H1 (cell line): Measurements from ENCODE around the gene MYCBP2. TPM values are rescaled to one million over a fixed set of nuclear protein-coding genes. Genes with fewer than 3 reads are reported as not detected.

Experiments
- CTCF ChIA-PET: fragments of 300-600 bp; sonication (Branson Sonifier 250); formaldehyde crosslinking; loops from one replicate; lab custom pipeline; 2021; ENCODE audit not compliant: partially characterized antibody; lab: Charles Lee
- POLR2A ChIA-PET: fragments of 300-600 bp; sonication (Branson Sonifier 250); formaldehyde crosslinking; loops from one replicate; lab custom pipeline; 2021; ENCODE audit warnings: inconsistent platforms; ENCODE audit not compliant: partially characterized antibody; lab: Charles Lee
- DNase-seq, 2 experiments: peaks; one replicate each; pipeline versions ENCODE4 v3.0.0 to v3.0.0-alpha.2; 2010 to 2022; ENCODE audit warnings: low spot score in 2 of 2, low read depth in 1 of 2, mixed read lengths in 1 of 2
- FAIRE-seq: peaks from 2 replicates; lab custom pipeline; 2011; peaks lifted over from hg19 to GRCh38; lab: Jason Lieb, UNC
- H2AFZ ChIP-seq: 2 replicates; pipeline ENCODE4 v1.8.1; 2012; ENCODE audit warnings: low read length, inconsistent platforms
- H2AK5ac ChIP-seq: 2 replicates; pipeline ENCODE4 v1.6.1; 2013; ENCODE audit warnings: low read depth, low read length
- H2BK120ac ChIP-seq: replicated peaks from 2 replicates; pipeline ENCODE3; 2013; ENCODE audit warnings: low read depth, low read length, inconsistent platforms
- H2BK12ac ChIP-seq: 2 replicates; pipeline ENCODE4 v1.6.1; 2013; ENCODE audit warnings: low read depth, low read length
- H2BK15ac ChIP-seq: 2 replicates; pipeline ENCODE4 v1.6.1; 2013; ENCODE audit warnings: low read length
- H2BK20ac ChIP-seq: 2 replicates; pipeline ENCODE4 v1.6.1; 2013; ENCODE audit warnings: low read length
- H2BK5ac ChIP-seq: 2 replicates; pipeline ENCODE4 v1.6.1; 2013; ENCODE audit warnings: low read depth, low read length
- H3K14ac ChIP-seq: 2 replicates; pipeline ENCODE4 v1.6.1; 2013; ENCODE audit warnings: inconsistent platforms; ENCODE audit not compliant: insufficient read length
- H3K18ac ChIP-seq: 2 replicates; pipeline ENCODE4 v1.6.1; 2013; ENCODE audit warnings: low read length; ENCODE audit errors: extremely low read depth
- H3K23ac ChIP-seq: 2 replicates; pipeline ENCODE4 v1.6.1; 2013; ENCODE audit warnings: inconsistent platforms; ENCODE audit not compliant: insufficient read length
- H3K23me2 ChIP-seq: 2 replicates; pipeline ENCODE4 v1.6.1; 2013; ENCODE audit warnings: low read depth, low read length
- H3K27ac ChIP-seq: 2 replicates; pipeline ENCODE4 v1.6.1; 2011; ENCODE audit warnings: low read depth, low read length, inconsistent platforms
- H3K27me3 ChIP-seq, 4 experiments: replicated peaks in 1 of 4; 1 replicate in 1 of 4; 2 replicates in 3 of 4; pipeline versions ENCODE4 v1.6.1 to v1.8.1; 2011 to 2013; ENCODE audit warnings: low read length in 3 of 4, mild to moderate bottlenecking in 3 of 4, inconsistent platforms in 2 of 4, mixed read lengths in 2 of 4, moderate library complexity in 1 of 4; ENCODE audit not compliant: control insufficient read depth in 3 of 4, insufficient read depth in 3 of 4; ENCODE audit errors: extremely low read depth in 1 of 4
- H3K36me3 ChIP-seq, 4 experiments: 2 replicates each; pipeline versions ENCODE4 v1.6.1 to v1.8.1; 2011 to 2013; ENCODE audit warnings: mild to moderate bottlenecking in 4 of 4, low read length in 3 of 4, moderate library complexity in 2 of 4, control low read depth in 1 of 4, inconsistent platforms in 1 of 4; ENCODE audit not compliant: insufficient read depth in 4 of 4, control insufficient read depth in 2 of 4
- H3K4ac ChIP-seq: replicated peaks from 2 replicates; pipeline ENCODE3; 2013; ENCODE audit warnings: low read length, low read depth, mixed read lengths, inconsistent platforms; ENCODE audit not compliant: insufficient read length
- H3K4me1 ChIP-seq, 4 experiments: replicated peaks in 1 of 4; 1 replicate in 1 of 4; 2 replicates in 3 of 4; pipeline versions ENCODE4 v1.6.1 to v1.8.1; 2011 to 2013; ENCODE audit warnings: low read length in 3 of 4, inconsistent platforms in 2 of 4, mixed read lengths in 1 of 4; ENCODE audit not compliant: insufficient read depth in 4 of 4, control insufficient read depth in 3 of 4
- H3K4me2 ChIP-seq, 2 experiments: 2 replicates each; pipeline versions ENCODE4 v1.6.1 to v1.8.1; 2011 to 2013; ENCODE audit warnings: low read depth in 2 of 2, low read length in 2 of 2, control low read depth in 1 of 2, inconsistent platforms in 1 of 2, mild to moderate bottlenecking in 1 of 2; ENCODE audit not compliant: insufficient read depth in 1 of 2
- H3K4me3 ChIP-seq, 4 experiments: fragments of 200-600, 300-600 bp in 1 of 4; sonication (generic), shearing (Covaris generic), sonication (Bioruptor Twin) in 1 of 4; 2 replicates each; pipeline versions ENCODE4 v1.5.1 to v1.8.1; 2011 to 2016; ENCODE audit warnings: low read length in 4 of 4, low read depth in 3 of 4, control low read depth in 2 of 4, inconsistent platforms in 2 of 4, mild to moderate bottlenecking in 2 of 4, mixed read lengths in 1 of 4, moderate library complexity in 1 of 4; ENCODE audit not compliant: insufficient read depth in 2 of 4; ENCODE audit errors: extremely low read depth in 1 of 4
- H3K56ac ChIP-seq: replicated peaks from 2 replicates; pipeline ENCODE3; 2013; ENCODE audit warnings: low read depth, mild to moderate bottlenecking, mixed read lengths, low read length, inconsistent platforms; ENCODE audit not compliant: insufficient read length
- H3K79me1 ChIP-seq: 2 replicates; pipeline ENCODE4 v1.6.1; 2013; ENCODE audit warnings: low read depth, low read length, control low read depth
- H3K79me2 ChIP-seq, 2 experiments: 2 replicates each; pipeline versions ENCODE4 v1.6.1 to v1.8.1; 2012 to 2013; ENCODE audit warnings: low read length in 2 of 2, mild to moderate bottlenecking in 2 of 2, inconsistent platforms in 1 of 2; ENCODE audit not compliant: insufficient read depth in 2 of 2, control insufficient read depth in 1 of 2
- H3K9ac ChIP-seq, 4 experiments: replicated peaks in 1 of 4; 1 replicate in 1 of 4; 2 replicates in 3 of 4; pipeline versions ENCODE4 v1.6.1 to v1.8.1; 2011 to 2013; ENCODE audit warnings: low read depth in 3 of 4, low read length in 3 of 4, control low read depth in 2 of 4, mild to moderate bottlenecking in 2 of 4, moderate library complexity in 2 of 4, inconsistent platforms in 1 of 4; ENCODE audit errors: extremely low read depth in 1 of 4
- H3K9me3 ChIP-seq, 2 experiments: 2 replicates each; pipeline versions ENCODE4 v1.6.1 to v1.8.1; 2012 to 2013; ENCODE audit warnings: mild to moderate bottlenecking in 2 of 2, moderate library complexity in 2 of 2, control low read depth in 1 of 2, inconsistent platforms in 1 of 2, low read depth in 1 of 2, low read length in 1 of 2, mixed read lengths in 1 of 2; ENCODE audit not compliant: insufficient read depth in 2 of 2
- H4K20me1 ChIP-seq, 2 experiments: replicated peaks in 1 of 2; 2 replicates each; pipeline versions ENCODE3 to v1.8.1; 2011 to 2013; ENCODE audit warnings: inconsistent platforms in 2 of 2, low read length in 2 of 2, mild to moderate bottlenecking in 1 of 2; ENCODE audit not compliant: insufficient read depth in 2 of 2, control insufficient read depth in 1 of 2
- H4K5ac ChIP-seq: 2 replicates; pipeline ENCODE4 v1.6.1; 2013; ENCODE audit warnings: low read length, low read depth, mixed read lengths, inconsistent platforms; ENCODE audit not compliant: insufficient read length
- H4K8ac ChIP-seq: 2 replicates; pipeline ENCODE4 v1.8.0; 2013; ENCODE audit warnings: mild to moderate bottlenecking, moderate library complexity, low read length, inconsistent platforms; ENCODE audit not compliant: insufficient read depth; ENCODE audit errors: extremely low read depth
- H4K91ac ChIP-seq: replicated peaks from 2 replicates; pipeline ENCODE3; 2013; ENCODE audit warnings: low read length, mixed read lengths, inconsistent platforms; ENCODE audit not compliant: insufficient read length
- BACH1 ChIP-seq: IDR thresholded peaks from 2 replicates; pipeline ENCODE4 v1.6.1; 2012; ENCODE audit warnings: low read length, improper control_type of control experiment
- EZH2 ChIP-seq: fragments of 200-600 bp; sonication (generic); IDR thresholded peaks from 2 replicates; pipeline ENCODE4 v1.7.1; 2012; ENCODE audit warnings: low read depth, mild to moderate bottlenecking, moderate library complexity, low read length, inconsistent platforms; ENCODE audit not compliant: severe bottlenecking
- JUN ChIP-seq: IDR thresholded peaks from 2 replicates; pipeline ENCODE4 v1.6.1; 2011; ENCODE audit warnings: low read depth, mild to moderate bottlenecking, improper control_type of control experiment, low read length
- RBBP5 ChIP-seq: IDR thresholded peaks from 2 replicates; pipeline ENCODE4 v1.7.1; 2012; ENCODE audit warnings: low read depth, mild to moderate bottlenecking, inconsistent platforms, low read length, moderate library complexity, borderline replicate concordance
- RNF2 ChIP-seq: fragments of 200-900, 300-1000 bp; sonication (generic); IDR thresholded peaks from 2 replicates; pipeline ENCODE4 v1.7.1; 2016; ENCODE audit warnings: borderline replicate concordance, low read depth, mild to moderate bottlenecking, antibody characterized with exemption, low read length; ENCODE audit not compliant: poor library complexity, severe bottlenecking; ENCODE audit errors: missing control alignments
- SIRT6 ChIP-seq: IDR thresholded peaks from one replicate; pipeline ENCODE4 v1.7.1; 2012; ENCODE audit warnings: low read length, inconsistent platforms
- TEAD4 ChIP-seq: IDR thresholded peaks from 2 replicates; pipeline ENCODE4 v1.6.1; 2012; ENCODE audit warnings: low read depth, low read length, inconsistent platforms, mixed read lengths
- polyA plus RNA-seq, 7 experiments: library from polyadenylated mRNA; depleted of rRNA in 3 of 7; stranded (reverse) in 5 of 7; unstranded in 2 of 7; fragments of >200 nt in 5 of 7; fragments of 200-250 nt in 2 of 7; gene quantifications; 1 replicate in 5 of 7; 2 replicates in 1 of 7; 4 replicates in 1 of 7; pipeline versions ENCODE4 v1.2.1 to v1.2.3, GENCODE V29; 2011 to 2013; ENCODE audit warnings: missing spikeins in 2 of 7, mixed read lengths in 2 of 7
- total RNA-seq: library from RNA; stranded (reverse); fragmentation: NEBNext Ultra II Directional; extraction: Animal tissue kit (Norgen Biotek cat#: 25700); gene quantifications from 2 replicates; pipeline ENCODE4 v1.2.1, GENCODE V29; 2021
- TF ChIP-seq, protein P1 (sequence below), 3 experiments: IDR thresholded peaks; 1 replicate in 2 of 3; 2 replicates in 1 of 3; pipeline versions ENCODE4 v1.5.1 to v1.6.1; 2011; ENCODE audit warnings: low read length in 3 of 3, mild to moderate bottlenecking in 3 of 3, inconsistent platforms in 2 of 3, low read depth in 1 of 3, moderate library complexity in 1 of 3; ENCODE audit not compliant: insufficient read depth in 1 of 3; ENCODE audit errors: control extremely low read depth in 1 of 3
- TF ChIP-seq, protein P2 (sequence below): IDR thresholded peaks from 2 replicates; pipeline ENCODE4 v1.6.1; 2012; ENCODE audit warnings: low read length, inconsistent platforms
- TF ChIP-seq, protein P3 (sequence below): IDR thresholded peaks from 2 replicates; pipeline ENCODE4 v1.6.1; 2011; ENCODE audit warnings: low read depth, mild to moderate bottlenecking, low read length; ENCODE audit not compliant: insufficient read depth

MYCBP2 gene
- total and polyA plus RNA-seq, 2 of the 8 experiments (the other 6 are each of a cell fraction or from before 2014, with no cell fraction given), result 19.0 to 52.1 TPM

DNA sequence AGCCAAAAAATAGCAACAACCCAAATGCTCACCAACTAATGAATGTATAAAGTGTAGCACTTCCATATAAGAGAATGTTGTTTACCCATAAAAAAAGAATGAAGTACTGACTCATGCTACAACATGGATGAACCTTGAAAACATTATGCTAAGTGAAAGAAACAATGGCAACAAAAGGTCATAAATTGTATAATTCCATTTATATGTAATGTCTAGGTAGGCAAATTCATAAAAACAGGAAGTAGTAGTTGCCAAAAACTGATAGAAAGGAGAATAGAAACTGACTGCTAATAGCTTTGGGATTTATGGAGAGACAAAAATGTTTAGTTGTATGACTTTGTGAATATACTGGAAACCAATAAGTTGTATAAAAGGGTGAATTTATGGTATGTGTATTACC lies 21.6 kb downstream of the MYCBP2 start:
- H2AK5ac ChIP-seq, result no peak overlapping the region
- H3K18ac ChIP-seq, result no peak overlapping the region
- H2BK5ac ChIP-seq, result no peak overlapping the region
- H2BK15ac ChIP-seq, result no peak overlapping the region
- no peak overlapping the region for H2BK120ac ChIP-seq
- H3K56ac ChIP-seq, result no peak overlapping the region
- H3K9ac ChIP-seq, result no peak overlapping the region
- ChIA-PET CTCF (no interaction called here), POLR2A (no interaction called here)
- no peaks in the 10 kb centered on the region for H3K9me3 ChIP-seq
- no peaks in the 10 kb centered on the region for H3K27me3 ChIP-seq
- FAIRE-seq (no peak), DNase-seq (no peak)
- no peak overlapping the region for H4K91ac ChIP-seq
- no peak overlapping the region for H3K23ac ChIP-seq
- no peak overlapping the region for H3K4ac ChIP-seq
- no peaks in the 10 kb centered on the region for H3K36me3 ChIP-seq
- H3K79me2 ChIP-seq, result peaks cover 0 to 98% of the 10 kb centered on the region in 2 experiments; a peak in 3 of 4 replicates
- peaks cover 0 to 7% (median 2%) of the 10 kb centered on the region in 4 experiments; a peak in 4 of 7 replicates for H3K4me1 ChIP-seq
- no peak overlapping the region for H3K14ac ChIP-seq
- H2BK12ac ChIP-seq, result no peak overlapping the region
- H3K4me3 ChIP-seq, result no peak overlapping the region
- no peak overlapping the region for H3K4me2 ChIP-seq
- no peak overlapping the region for H2AFZ ChIP-seq
- no peaks in the 10 kb centered on the region for H3K23me2 ChIP-seq
- H2BK20ac ChIP-seq, result no peak overlapping the region
- no peak overlapping the region for H4K5ac ChIP-seq
- H4K8ac ChIP-seq, result no peak overlapping the region
- H4K20me1 ChIP-seq, result peaks cover 0 to 1% of the 10 kb centered on the region in 2 experiments
- no peak overlapping the region for H3K27ac ChIP-seq
- H3K79me1 ChIP-seq, result 0 out of 2 replicates have a peak, but pooled peaks cover 2% of the 10 kb centered on the region
- TF ChIP-seq, protein P1, sequence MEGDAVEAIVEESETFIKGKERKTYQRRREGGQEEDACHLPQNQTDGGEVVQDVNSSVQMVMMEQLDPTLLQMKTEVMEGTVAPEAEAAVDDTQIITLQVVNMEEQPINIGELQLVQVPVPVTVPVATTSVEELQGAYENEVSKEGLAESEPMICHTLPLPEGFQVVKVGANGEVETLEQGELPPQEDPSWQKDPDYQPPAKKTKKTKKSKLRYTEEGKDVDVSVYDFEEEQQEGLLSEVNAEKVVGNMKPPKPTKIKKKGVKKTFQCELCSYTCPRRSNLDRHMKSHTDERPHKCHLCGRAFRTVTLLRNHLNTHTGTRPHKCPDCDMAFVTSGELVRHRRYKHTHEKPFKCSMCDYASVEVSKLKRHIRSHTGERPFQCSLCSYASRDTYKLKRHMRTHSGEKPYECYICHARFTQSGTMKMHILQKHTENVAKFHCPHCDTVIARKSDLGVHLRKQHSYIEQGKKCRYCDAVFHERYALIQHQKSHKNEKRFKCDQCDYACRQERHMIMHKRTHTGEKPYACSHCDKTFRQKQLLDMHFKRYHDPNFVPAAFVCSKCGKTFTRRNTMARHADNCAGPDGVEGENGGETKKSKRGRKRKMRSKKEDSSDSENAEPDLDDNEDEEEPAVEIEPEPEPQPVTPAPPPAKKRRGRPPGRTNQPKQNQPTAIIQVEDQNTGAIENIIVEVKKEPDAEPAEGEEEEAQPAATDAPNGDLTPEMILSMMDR (IDR thresholded peaks at IDR 0.05; ENCODE audit: control extremely low read depth in 1 of 3, insufficient read depth in 1 of 3, low read depth in 1 of 3, low read length in 3 of 3), result no peak
- TF ChIP-seq RBBP5 (no peak), EZH2 (no peak), JUN (no peak), BACH1 (no peak), TEAD4 (no peak), RNF2 (no peak), SIRT6 (no peak)
- TF ChIP-seq, protein P2, sequence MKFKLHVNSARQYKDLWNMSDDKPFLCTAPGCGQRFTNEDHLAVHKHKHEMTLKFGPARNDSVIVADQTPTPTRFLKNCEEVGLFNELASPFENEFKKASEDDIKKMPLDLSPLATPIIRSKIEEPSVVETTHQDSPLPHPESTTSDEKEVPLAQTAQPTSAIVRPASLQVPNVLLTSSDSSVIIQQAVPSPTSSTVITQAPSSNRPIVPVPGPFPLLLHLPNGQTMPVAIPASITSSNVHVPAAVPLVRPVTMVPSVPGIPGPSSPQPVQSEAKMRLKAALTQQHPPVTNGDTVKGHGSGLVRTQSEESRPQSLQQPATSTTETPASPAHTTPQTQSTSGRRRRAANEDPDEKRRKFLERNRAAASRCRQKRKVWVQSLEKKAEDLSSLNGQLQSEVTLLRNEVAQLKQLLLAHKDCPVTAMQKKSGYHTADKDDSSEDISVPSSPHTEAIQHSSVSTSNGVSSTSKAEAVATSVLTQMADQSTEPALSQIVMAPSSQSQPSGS, result no peak
- TF ChIP-seq, protein P3, sequence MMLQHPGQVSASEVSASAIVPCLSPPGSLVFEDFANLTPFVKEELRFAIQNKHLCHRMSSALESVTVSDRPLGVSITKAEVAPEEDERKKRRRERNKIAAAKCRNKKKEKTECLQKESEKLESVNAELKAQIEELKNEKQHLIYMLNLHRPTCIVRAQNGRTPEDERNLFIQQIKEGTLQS, result no peak
